ENCODE measurements around the gene ADGRV1. TPM values are rescaled to one million over a fixed set of nuclear protein-coding genes. Genes with fewer than 3 reads are reported as not detected.
"Not testable (repeated sequence)": the region's sequence is repeated elsewhere in the genome, so short reads cannot be mapped to it uniquely, and the experiment has no call there.

Gene ADGRV1
- polyA plus RNA-seq, 2 of the 4 experiments (the other 2 are of a cell fraction): 0.70 to 3.7 TPM

DNA sequence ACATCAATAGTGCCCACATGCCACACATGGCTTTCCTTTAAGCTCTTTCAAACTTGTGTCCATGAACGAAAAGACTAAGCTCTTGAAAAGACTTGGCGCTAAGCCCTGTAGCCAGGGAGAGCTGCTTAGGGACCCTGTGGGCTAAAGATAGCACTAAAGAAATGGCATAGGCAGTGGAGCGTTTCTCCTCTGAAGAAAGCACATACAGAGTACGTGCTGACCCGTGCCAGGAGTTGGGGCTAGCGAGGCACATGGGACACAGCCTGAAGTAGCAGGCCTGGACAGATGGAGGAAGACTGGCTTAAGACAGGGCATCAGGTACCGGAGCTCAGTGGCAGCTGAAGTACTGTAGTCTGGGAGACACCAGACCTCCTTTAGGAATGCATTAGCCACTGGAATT, 39.7 kb downstream of the ADGRV1 start:
- ChIA-PET CTCF (no interaction called here), POLR2A (no interaction called here)
- Histone ChIP-seq H3K4me1 (no peaks in the 10 kb centered on the region), H3K27ac (no peak overlapping the region), H3K4me3 (no peak overlapping the region), H3K4me2 (no peak overlapping the region), H3K9me3 (no peaks in the 10 kb centered on the region)
- 37% methylated on average over 7 of the region's 7 CpGs for whole genome bisulfite sequencing (ENCODE audit: missing lambda C conversion rate)
- ATAC-seq (peak; percentile 45 to 59; a peak in 4 of 6 replicates), FAIRE-seq (no peak), DNase-seq (ENCODE audit: low read depth in 1 of 2, low spot score in 1 of 2) (no peak)
- TF ChIP-seq CEBPB (IDR thresholded peaks at IDR 0.05): no peak

DNA sequence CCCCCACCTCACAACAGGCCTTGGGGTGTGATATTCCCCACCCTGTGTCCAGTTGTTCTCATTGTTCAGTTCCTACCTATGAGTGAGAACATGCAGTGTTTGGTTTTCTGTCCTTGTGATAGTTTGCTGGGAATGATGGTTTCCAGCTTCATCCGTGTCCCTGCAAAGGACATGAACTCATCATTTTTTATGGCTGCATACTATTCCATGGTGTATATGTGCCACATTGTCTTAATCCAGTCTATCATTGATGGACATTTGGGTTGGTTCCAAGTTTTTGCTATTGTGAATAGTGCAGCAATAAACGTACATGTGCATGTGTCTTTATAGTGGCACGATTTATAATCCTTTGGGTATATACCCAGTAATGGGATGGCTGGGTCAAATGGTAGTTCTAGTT, 41.7 kb downstream of the ADGRV1 start:
- WGBS (ENCODE audit: missing lambda C conversion rate): 56% methylated on average over 3 of the region's 3 CpGs
- FAIRE-seq; ATAC-seq; H3K27ac ChIP-seq; H3K4me3 ChIP-seq; H3K4me1 ChIP-seq; H3K4me2 ChIP-seq; DNase-seq (ENCODE audit: low read depth in 1 of 2, low spot score in 1 of 2); POLR2A ChIA-PET; H3K9me3 ChIP-seq; CTCF ChIA-PET: not testable (repeated sequence)

DNA sequence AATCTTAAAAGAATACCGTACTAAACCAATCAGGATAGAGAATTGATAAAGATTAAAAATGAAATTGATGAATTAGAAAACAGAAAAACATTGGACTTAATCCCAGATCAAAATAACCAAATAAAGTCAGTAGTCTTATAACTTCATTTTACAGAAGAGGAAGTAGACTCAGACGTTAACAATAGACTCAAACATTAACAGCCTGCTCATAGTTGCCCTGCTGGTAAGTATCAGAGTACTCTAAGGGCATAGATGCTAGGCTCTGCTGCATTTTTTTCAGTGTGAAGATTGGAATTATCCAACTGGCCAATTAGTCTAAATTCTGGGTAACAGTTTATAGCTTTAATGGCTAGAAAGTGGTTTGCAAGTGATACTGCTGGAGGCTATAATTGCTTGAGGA, 42.9 kb downstream of the ADGRV1 start:
- no peak for DNase-seq (ENCODE audit: low read depth in 1 of 2, low spot score in 1 of 2)
- no peak overlapping the region for H3K4me2 ChIP-seq
- TF ChIP-seq POLR2A (IDR thresholded peaks at IDR 0.05; ENCODE audit: low read length): no peak
- TF ChIP-seq, protein P1, sequence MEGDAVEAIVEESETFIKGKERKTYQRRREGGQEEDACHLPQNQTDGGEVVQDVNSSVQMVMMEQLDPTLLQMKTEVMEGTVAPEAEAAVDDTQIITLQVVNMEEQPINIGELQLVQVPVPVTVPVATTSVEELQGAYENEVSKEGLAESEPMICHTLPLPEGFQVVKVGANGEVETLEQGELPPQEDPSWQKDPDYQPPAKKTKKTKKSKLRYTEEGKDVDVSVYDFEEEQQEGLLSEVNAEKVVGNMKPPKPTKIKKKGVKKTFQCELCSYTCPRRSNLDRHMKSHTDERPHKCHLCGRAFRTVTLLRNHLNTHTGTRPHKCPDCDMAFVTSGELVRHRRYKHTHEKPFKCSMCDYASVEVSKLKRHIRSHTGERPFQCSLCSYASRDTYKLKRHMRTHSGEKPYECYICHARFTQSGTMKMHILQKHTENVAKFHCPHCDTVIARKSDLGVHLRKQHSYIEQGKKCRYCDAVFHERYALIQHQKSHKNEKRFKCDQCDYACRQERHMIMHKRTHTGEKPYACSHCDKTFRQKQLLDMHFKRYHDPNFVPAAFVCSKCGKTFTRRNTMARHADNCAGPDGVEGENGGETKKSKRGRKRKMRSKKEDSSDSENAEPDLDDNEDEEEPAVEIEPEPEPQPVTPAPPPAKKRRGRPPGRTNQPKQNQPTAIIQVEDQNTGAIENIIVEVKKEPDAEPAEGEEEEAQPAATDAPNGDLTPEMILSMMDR (IDR thresholded peaks at IDR 0.05): no peak
- no peak for TF ChIP-seq MYC (IDR thresholded peaks at IDR 0.05; ENCODE audit: borderline replicate concordance, low read length)
- TF ChIP-seq, protein P2, sequence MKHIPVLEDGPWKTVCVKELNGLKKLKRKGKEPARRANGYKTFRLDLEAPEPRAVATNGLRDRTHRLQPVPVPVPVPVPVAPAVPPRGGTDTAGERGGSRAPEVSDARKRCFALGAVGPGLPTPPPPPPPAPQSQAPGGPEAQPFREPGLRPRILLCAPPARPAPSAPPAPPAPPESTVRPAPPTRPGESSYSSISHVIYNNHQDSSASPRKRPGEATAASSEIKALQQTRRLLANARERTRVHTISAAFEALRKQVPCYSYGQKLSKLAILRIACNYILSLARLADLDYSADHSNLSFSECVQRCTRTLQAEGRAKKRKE (CRISPR knock-in tag; IDR thresholded peaks at IDR 0.05; ENCODE audit: low read depth): no peak
- TF ChIP-seq ZFP36 (IDR thresholded peaks at IDR 0.05; ENCODE audit: borderline replicate concordance, partially characterized antibody): no peak
- TF ChIP-seq, protein P3, sequence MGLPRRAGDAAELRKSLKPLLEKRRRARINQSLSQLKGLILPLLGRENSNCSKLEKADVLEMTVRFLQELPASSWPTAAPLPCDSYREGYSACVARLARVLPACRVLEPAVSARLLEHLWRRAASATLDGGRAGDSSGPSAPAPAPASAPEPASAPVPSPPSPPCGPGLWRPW (IDR thresholded peaks at IDR 0.05): no peak
- no peak for TF ChIP-seq CHD2 (IDR thresholded peaks at IDR 0.05; ENCODE audit: low read length, partially characterized antibody)
- no peak for TF ChIP-seq FOXS1 (CRISPR knock-in tag; IDR thresholded peaks at IDR 0.05)
- TF ChIP-seq, protein P4, sequence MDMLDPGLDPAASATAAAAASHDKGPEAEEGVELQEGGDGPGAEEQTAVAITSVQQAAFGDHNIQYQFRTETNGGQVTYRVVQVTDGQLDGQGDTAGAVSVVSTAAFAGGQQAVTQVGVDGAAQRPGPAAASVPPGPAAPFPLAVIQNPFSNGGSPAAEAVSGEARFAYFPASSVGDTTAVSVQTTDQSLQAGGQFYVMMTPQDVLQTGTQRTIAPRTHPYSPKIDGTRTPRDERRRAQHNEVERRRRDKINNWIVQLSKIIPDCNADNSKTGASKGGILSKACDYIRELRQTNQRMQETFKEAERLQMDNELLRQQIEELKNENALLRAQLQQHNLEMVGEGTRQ (IDR thresholded peaks at IDR 0.05): no peak
- TF ChIP-seq FOSL2 (IDR thresholded peaks at IDR 0.05): no peak
- no peak for TF ChIP-seq FOSL2 (CRISPR knock-in tag; IDR thresholded peaks at IDR 0.05)
- TF ChIP-seq NFE2L2 (conservative IDR thresholded peaks at IDR 0.05; ENCODE audit: low read length): no peak
- no peak for TF ChIP-seq NR3C1 (IDR thresholded peaks at IDR 0.05)
- no peak for TF ChIP-seq FOSB (CRISPR knock-in tag; IDR thresholded peaks at IDR 0.05)
- no peaks in the 10 kb centered on the region for H3K9me3 ChIP-seq
- H3K27ac ChIP-seq: no peak overlapping the region
- no peak for FAIRE-seq
- WGBS (ENCODE audit: missing lambda C conversion rate): 43% methylated on average over 2 of the region's 2 CpGs
- no peak overlapping the region for H3K4me3 ChIP-seq
- CTCF ChIA-PET: no interaction called here
- H3K4me1 ChIP-seq: no peaks in the 10 kb centered on the region; the same call in 2 of the 3 replicates
- POLR2A ChIA-PET: no interaction called here
- ATAC-seq: no peak

DNA sequence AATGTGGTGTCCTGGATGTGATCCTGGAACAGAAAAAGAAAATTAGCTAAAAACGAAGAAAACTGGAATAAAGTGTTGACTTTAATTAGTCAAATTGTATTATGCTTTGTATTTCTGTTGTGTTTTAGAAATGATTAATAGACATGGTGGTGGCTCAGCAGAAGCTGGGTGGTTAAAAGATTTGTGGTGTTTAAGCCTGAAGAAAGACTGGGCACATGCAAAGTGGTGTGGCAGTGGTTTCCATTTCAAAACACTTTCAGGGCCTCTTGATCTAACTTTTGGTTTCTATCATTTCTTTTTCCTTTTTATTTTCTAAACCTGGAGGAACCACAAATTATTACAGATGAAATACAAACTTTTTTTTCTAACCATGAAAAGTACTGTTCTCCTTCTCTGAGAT, 44.1 kb downstream of the ADGRV1 start:
- Histone ChIP-seq H3K4me2 (no peak overlapping the region), H3K27ac (no peak overlapping the region), H3K4me3 (no peak overlapping the region), H3K9me3 (no peaks in the 10 kb centered on the region), H3K4me1 (no peaks in the 10 kb centered on the region; the same call in 2 of the 3 replicates)
- DNase-seq (ENCODE audit: low read depth in 1 of 2, low spot score in 1 of 2) (no peak), FAIRE-seq (no peak), ATAC-seq (no peak)
- WGBS (ENCODE audit: missing lambda C conversion rate): 0% methylated on average over 1 of the region's 1 CpG
- ChIA-PET CTCF (interaction anchor here (0.7 kb wide), 1 partner anchor 34 kb away, joined by 4 read pairs; no protein-coding TSS in a partner anchor), POLR2A (no interaction called here)
- TF ChIP-seq SMC3 (IDR thresholded peaks at IDR 0.05): no peak
- TF ChIP-seq, protein P5, sequence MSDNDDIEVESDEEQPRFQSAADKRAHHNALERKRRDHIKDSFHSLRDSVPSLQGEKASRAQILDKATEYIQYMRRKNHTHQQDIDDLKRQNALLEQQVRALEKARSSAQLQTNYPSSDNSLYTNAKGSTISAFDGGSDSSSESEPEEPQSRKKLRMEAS (IDR thresholded peaks at IDR 0.05): no peak
- no peak for TF ChIP-seq EP300 (IDR thresholded peaks at IDR 0.05)
- TF ChIP-seq NPAS2 (CRISPR knock-in tag; IDR thresholded peaks at IDR 0.05; ENCODE audit: borderline replicate concordance): no peak
- no peak for TF ChIP-seq HEYL (CRISPR knock-in tag; IDR thresholded peaks at IDR 0.05)
- TF ChIP-seq FOXS1 (CRISPR knock-in tag; IDR thresholded peaks at IDR 0.05): no peak
- TF ChIP-seq, protein P6, sequence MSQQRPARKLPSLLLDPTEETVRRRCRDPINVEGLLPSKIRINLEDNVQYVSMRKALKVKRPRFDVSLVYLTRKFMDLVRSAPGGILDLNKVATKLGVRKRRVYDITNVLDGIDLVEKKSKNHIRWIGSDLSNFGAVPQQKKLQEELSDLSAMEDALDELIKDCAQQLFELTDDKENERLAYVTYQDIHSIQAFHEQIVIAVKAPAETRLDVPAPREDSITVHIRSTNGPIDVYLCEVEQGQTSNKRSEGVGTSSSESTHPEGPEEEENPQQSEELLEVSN (IDR thresholded peaks at IDR 0.05; ENCODE audit: borderline replicate concordance, low read depth): no peak
- TF ChIP-seq RAD21 (conservative IDR thresholded peaks at IDR 0.05 in 1 of 2, IDR thresholded peaks at IDR 0.05 in 1 of 2): no peak
